Ishikawa (cell line): ENCODE measurements around the gene SMYD3.

ENCODE experiments used
- CEBPB ChIP-seq: IDR thresholded peaks from 2 replicates; pipeline ENCODE4 v1.6.1; 2012
- CREB1 ChIP-seq: IDR thresholded peaks from 2 replicates; pipeline ENCODE4 v1.6.1; 2012; ENCODE audit warnings: low read depth
- EGR1 ChIP-seq: IDR thresholded peaks from 2 replicates; pipeline ENCODE4 v1.6.1; 2012
- EP300 ChIP-seq: IDR thresholded peaks from 2 replicates; pipeline ENCODE4 v1.6.1; 2012; ENCODE audit warnings: borderline replicate concordance
- FOXM1 ChIP-seq: IDR thresholded peaks from 2 replicates; pipeline ENCODE4 v1.6.1; 2012; ENCODE audit warnings: low read depth, borderline replicate concordance
- NFIC ChIP-seq: IDR thresholded peaks from 2 replicates; pipeline ENCODE4 v1.6.1; 2012
- RAD21 ChIP-seq: IDR thresholded peaks from 2 replicates; pipeline ENCODE4 v1.6.1; 2012; ENCODE audit warnings: low read depth
- TAF1 ChIP-seq: IDR thresholded peaks from 2 replicates; pipeline ENCODE4 v1.6.1; 2012; ENCODE audit warnings: low read depth, mild to moderate bottlenecking
- TCF12 ChIP-seq: IDR thresholded peaks from 2 replicates; pipeline ENCODE4 v1.6.1; 2012; ENCODE audit warnings: low read depth
- TEAD4 ChIP-seq: IDR thresholded peaks from 2 replicates; pipeline ENCODE4 v1.6.1; 2012
- YY1 ChIP-seq: IDR thresholded peaks from 2 replicates; pipeline ENCODE4 v1.6.1; 2012; ENCODE audit warnings: low read depth
- ZBTB7A ChIP-seq: IDR thresholded peaks from 2 replicates; pipeline ENCODE4 v1.6.1; 2012; ENCODE audit warnings: low read depth
- TF ChIP-seq, protein P1 (sequence below): IDR thresholded peaks from 2 replicates; pipeline ENCODE4 v1.6.1; 2012; ENCODE audit warnings: low read depth, mild to moderate bottlenecking
- TF ChIP-seq, protein P2 (sequence below): IDR thresholded peaks from 2 replicates; pipeline ENCODE4 v1.6.1; 2012
- TF ChIP-seq, protein P3 (sequence below): IDR thresholded peaks from 2 replicates; pipeline ENCODE4 v1.6.1; 2012

SMYD3 gene

DNA sequence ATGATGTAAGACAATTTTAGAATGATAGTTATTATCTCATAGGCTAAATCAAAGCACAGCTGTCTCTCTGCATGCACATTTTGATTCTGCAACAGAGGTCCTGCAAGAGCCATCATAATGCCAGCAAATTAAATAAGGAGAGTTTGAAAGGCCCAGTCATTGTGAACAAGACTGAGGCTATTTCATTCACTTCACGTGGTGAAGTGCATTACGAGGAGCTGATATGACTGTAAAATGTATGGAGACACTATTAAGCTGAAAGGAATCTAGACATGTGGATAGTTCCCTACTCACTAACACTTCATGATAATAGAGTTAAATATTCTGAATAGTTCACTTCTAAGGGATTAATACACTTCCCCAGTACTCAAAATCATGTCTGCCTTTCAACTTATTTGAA, 299.0 kb downstream of the SMYD3 start:
- no peak for TF ChIP-seq EP300
- TF ChIP-seq RAD21, result no peak
- TF ChIP-seq CREB1, result no peak
- TF ChIP-seq ZBTB7A, result no peak
- TF ChIP-seq, protein P1, sequence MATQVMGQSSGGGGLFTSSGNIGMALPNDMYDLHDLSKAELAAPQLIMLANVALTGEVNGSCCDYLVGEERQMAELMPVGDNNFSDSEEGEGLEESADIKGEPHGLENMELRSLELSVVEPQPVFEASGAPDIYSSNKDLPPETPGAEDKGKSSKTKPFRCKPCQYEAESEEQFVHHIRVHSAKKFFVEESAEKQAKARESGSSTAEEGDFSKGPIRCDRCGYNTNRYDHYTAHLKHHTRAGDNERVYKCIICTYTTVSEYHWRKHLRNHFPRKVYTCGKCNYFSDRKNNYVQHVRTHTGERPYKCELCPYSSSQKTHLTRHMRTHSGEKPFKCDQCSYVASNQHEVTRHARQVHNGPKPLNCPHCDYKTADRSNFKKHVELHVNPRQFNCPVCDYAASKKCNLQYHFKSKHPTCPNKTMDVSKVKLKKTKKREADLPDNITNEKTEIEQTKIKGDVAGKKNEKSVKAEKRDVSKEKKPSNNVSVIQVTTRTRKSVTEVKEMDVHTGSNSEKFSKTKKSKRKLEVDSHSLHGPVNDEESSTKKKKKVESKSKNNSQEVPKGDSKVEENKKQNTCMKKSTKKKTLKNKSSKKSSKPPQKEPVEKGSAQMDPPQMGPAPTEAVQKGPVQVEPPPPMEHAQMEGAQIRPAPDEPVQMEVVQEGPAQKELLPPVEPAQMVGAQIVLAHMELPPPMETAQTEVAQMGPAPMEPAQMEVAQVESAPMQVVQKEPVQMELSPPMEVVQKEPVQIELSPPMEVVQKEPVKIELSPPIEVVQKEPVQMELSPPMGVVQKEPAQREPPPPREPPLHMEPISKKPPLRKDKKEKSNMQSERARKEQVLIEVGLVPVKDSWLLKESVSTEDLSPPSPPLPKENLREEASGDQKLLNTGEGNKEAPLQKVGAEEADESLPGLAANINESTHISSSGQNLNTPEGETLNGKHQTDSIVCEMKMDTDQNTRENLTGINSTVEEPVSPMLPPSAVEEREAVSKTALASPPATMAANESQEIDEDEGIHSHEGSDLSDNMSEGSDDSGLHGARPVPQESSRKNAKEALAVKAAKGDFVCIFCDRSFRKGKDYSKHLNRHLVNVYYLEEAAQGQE, result no peak
- TF ChIP-seq, protein P2, sequence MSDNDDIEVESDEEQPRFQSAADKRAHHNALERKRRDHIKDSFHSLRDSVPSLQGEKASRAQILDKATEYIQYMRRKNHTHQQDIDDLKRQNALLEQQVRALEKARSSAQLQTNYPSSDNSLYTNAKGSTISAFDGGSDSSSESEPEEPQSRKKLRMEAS, result no peak

DNA sequence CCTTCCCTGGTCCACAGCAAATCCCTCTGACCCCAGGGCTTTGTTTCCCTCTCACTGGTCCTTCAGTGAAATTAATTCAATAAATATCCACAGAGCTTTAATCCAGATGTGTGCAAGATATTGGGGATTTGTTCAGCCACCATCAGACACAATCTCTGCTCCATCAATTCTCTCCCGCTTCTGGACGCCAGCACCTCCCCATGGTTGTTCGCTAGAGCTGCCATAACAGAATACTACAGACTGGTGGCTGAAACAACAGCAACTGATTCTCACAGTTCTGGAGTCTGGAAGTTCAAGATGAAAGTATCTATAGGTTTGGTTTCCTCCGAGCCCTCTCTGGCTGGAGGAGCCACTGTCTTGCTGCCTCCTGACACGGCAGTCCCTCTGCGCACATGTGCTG, 303.9 kb downstream of the SMYD3 start:
- TF ChIP-seq, protein P3, sequence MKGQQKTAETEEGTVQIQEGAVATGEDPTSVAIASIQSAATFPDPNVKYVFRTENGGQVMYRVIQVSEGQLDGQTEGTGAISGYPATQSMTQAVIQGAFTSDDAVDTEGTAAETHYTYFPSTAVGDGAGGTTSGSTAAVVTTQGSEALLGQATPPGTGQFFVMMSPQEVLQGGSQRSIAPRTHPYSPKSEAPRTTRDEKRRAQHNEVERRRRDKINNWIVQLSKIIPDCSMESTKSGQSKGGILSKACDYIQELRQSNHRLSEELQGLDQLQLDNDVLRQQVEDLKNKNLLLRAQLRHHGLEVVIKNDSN, result no peak
- TF ChIP-seq, protein P2, result no peak
- no peak for TF ChIP-seq YY1
- TF ChIP-seq ZBTB7A, result no peak
- TF ChIP-seq, protein P1, result no peak
- no peak for TF ChIP-seq TCF12
- TF ChIP-seq NFIC, result no peak
- TF ChIP-seq EGR1, result no peak
- TF ChIP-seq TEAD4, result no peak
- TF ChIP-seq RAD21, result no peak
- no peak for TF ChIP-seq CREB1
- no peak for TF ChIP-seq FOXM1
- TF ChIP-seq TAF1, result no peak
- TF ChIP-seq EP300, result no peak
- TF ChIP-seq CEBPB, result no peak

DNA sequence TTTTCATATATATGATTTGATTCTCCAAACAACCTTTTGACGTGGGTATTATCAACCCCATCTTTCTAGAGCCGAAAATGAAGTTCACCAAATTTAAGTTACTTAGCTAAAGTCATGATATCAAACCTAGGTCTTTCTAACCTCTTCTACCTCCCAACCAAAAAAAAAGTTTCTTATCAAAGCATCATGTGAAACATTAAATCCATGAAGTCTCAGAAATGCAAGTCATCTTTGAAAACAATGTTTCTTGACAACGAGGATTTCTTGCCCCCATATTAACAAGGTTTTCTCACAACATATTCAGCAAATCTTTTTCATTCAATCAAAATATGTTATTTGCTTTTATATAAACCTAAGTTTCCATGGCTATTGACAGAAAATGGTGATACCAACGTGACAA, 306.3 kb downstream of the SMYD3 start:
- TF ChIP-seq YY1, result no peak
- no peak for TF ChIP-seq FOXM1
- TF ChIP-seq, protein P1, result no peak
- no peak for TF ChIP-seq EGR1
- no peak for TF ChIP-seq EP300
- TF ChIP-seq TAF1, result no peak
- no peak for TF ChIP-seq ZBTB7A
- TF ChIP-seq, protein P3, result no peak
- no peak for TF ChIP-seq TCF12
- TF ChIP-seq RAD21, result no peak
- TF ChIP-seq NFIC, result no peak
- TF ChIP-seq, protein P2, result no peak
- no peak for TF ChIP-seq TEAD4
- TF ChIP-seq CREB1, result no peak
- TF ChIP-seq CEBPB, result no peak

DNA sequence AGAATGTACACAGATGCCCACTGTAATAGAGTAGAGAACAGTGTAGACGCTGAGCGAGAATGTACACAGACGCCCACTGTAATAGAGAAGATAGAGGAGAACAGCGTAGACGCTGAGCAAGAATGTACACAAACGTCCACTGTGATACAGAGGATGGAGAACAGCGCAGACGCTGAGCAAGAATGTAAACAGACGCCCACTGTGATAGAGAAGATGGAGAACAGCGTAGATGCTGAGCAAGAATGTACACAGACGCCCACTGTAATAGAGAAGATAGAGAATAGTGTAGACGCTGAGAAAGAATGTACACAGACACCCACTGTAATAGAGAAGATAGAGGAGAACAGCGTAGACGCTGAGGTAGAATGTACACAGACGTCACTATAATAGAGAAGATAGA, 306.9 kb downstream of the SMYD3 start:
- TF ChIP-seq NFIC (no peak), TAF1 (no peak), CREB1 (no peak), EGR1 (no peak), CEBPB (no peak)
- TF ChIP-seq, protein P2, result no peak
